Activated T-cell treated with anti-CD3 and anti-CD28 coated beads, Interleukin-2, amount 50 U/mL, for 48 hours (primary cell): Measurements from ENCODE around the gene FILIP1.

ENCODE experiments used
- DNase-seq, 2 experiments: peaks; one replicate each; pipeline ENCODE4 v3.0.0-alpha.2; 2020

Gene FILIP1

DNA sequence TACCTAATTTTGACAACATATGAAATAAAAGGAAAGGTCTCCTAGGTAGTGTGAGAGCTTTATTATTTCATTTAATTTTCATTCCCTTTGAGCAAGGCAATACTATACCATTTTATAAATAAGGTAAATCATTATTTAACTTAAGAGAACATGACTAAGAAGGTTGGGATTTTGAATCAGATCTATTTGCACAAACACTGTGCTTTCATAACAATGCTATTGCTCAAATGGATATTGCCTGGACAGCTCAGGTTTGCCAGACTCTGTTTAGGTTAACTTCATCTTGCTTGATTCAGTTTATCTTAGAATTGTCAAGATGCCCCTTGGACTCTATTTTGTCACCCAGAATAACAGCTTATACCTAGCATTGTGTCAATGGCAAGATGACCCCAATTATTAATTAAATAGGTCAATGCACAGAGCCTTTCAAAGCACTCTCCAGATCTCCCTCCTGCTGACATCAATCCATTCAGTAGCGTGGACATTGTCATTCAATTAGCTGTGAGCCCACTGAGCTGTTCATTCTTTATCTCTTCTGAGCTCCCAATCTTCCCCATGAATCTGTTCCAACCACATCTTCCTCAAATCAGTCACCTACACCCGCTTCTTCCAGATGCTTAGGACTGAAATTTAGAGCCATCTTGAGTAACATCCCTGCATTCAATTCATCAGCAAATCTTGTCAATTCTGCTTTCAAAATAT lies 166.9 kb downstream of the FILIP1 start:
- DNase-seq: no peak

DNA sequence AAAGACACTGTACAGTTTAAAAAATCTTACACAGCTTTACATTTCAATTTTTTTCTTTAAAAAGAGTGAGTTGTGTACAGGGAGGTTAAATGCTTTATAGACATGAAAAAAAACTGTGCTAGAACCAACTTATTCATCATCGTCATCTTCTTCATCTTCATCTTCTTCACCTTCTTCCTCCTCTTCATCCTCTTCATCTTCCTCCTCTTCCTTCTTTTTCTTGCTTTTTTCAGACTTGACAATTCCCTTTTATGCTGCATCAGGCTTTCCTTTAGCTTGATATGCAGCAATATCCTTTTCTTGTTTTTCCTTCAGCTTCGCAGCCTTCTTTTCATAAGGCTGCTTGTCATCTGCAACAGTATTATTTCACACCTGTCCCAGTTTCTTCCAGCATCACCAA lies 174.7 kb downstream of the FILIP1 start:
- DNase-seq: no peak

- no peak for DNase-seq
These were observed 175.9 kb downstream of the FILIP1 start for GRCh38 chr6:75317503-75318206.

GRCh38 chr6:75315978-75316377 lies 177.6 kb downstream of the FILIP1 start:
- DNase-seq: no peak

DNA sequence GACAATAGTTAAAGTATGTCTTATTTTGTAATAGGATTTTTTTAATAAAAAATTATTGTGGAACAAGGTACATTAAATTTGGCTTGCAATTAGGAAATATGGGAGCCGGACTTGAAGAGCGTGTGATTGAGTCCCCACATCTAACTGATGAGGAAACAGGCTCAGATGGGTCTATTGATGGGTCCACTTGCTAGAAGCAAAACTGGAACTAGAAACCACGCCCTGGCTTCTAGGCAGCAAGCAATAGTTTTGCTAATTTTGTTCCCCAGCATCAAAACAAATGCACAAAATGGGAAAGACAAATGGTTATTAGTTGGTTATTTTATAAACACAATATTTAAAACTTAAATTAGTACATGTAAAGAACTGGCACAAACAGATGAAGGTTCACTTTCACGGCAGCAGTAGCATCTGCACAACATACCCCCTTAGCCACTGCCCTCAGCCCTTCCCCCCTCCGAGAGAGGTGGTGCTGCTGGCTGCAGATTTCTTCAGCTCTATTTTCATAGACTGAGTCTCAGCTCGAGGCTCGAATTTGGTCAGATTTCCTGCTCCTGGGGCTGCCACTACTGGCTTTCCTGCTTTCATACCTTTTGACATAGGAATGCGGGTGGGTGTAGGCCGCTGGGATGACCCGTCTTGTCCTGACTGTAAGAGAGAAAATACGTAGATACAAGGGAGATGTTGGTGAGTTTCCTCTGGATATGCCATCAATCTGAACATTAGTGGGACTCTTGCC lies 185.2 kb downstream of the FILIP1 start:
- no peak for DNase-seq

DNA sequence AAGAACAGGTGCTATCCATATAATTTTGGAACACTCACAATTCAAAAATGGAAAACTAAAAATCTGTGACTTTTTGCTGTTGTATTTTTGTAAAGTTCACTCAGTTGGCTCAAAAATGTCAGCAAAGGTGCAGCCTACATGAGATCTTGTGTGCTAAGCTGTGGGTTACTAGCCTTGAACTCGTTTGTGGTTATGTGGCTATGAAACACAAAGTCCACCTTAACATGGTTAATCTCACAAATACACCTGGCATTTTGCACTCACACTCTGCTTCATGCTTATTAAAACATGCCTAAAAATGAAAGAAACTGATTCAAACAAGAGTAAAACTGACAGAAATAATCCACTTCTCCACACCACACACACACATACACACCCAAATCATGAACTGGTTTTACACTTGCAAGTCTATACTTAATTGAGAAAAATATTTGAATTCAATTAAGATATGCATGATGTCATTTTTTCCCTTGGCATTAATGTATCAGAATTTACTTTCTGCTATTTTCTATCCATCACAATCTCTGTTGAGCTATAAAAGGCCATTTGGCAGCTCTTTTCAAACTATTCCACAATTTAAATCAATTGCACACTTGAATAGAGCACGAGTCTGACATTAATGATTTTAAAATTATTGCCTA lies 186.1 kb downstream of the FILIP1 start:
- no peak for DNase-seq

GRCh38 chr6:75306064-75306463 lies 187.5 kb downstream of the FILIP1 start:
- DNase-seq: no peak

DNA sequence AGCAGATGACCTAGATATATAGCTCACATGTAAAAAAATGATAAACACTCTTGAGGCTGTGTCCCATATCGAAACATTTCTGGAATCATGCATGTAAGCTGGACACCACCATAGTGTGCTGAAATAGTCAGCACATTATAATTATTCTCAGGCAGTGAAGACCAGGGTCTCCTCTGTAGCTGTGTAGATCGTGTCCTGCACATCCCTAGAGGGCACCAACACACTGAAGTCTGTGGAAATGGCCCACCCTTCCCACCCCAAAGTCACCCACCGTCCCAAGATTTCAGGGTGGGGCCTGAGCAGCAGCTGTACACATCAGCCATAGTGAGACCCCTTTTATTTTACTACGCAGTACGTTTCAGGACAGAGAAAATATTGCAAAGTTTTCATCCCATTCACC lies 188.0 kb downstream of the FILIP1 start:
- no peak for DNase-seq

DNA sequence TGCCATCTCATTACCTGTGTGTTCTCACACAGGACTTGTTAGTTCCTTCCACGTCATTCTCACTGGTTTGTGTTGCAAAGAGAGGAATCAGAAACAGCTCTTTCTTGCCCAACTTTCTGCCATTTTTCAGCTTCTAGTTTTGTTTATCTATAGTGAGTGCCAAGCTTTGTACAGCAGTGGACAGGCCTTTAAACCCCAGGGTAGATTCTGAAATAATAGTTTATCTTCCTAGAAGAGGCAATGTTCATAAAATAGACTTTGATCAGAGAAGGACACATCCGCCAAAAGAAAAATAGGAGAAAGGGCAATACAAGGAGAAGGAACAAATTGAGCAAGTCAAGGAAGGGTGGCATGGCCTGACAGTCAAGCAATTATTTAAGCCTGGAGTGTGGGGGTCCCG lies 191.3 kb downstream of the FILIP1 start:
- DNase-seq: no peak

DNA sequence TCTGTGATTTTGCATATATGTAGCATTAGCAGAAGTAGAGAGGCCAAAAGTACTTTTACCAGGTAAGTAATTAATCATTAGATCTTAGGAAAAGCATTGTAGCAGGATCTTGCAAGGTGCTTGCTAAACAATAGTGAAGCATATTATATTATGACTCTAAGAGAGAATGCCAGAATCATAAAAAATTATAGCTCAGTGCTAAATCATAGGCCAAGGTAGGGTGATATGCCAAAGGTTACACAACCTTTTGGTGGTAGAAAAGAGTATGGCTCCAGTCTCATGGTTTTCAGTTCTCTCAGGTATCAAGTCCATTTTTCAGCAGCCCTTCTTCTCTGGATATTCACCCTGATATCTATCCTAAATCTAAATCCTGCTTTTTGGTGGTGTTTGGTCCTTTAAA lies 192.1 kb downstream of the FILIP1 start:
- DNase-seq: no peak

- DNase-seq: no peak
These were observed 192.5 kb downstream of the FILIP1 start for GRCh38 chr6:75301088-75301487.

DNA sequence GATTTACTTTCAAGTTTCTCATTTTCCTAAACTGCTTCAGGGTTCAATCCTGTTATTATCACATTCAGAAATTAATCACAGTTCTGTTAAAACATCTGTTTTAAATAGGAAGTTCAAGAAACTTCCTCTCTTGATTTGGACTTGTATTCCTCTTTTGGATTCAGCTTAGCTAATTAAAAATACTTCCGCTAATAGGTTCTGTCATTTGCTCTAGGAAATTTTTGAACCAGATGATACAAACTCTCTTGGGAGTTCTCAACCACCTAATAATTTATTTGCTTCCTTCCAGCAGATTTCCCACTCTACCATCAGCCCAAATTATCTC lies 193.1 kb downstream of the FILIP1 start:
- no peak for DNase-seq

DNA sequence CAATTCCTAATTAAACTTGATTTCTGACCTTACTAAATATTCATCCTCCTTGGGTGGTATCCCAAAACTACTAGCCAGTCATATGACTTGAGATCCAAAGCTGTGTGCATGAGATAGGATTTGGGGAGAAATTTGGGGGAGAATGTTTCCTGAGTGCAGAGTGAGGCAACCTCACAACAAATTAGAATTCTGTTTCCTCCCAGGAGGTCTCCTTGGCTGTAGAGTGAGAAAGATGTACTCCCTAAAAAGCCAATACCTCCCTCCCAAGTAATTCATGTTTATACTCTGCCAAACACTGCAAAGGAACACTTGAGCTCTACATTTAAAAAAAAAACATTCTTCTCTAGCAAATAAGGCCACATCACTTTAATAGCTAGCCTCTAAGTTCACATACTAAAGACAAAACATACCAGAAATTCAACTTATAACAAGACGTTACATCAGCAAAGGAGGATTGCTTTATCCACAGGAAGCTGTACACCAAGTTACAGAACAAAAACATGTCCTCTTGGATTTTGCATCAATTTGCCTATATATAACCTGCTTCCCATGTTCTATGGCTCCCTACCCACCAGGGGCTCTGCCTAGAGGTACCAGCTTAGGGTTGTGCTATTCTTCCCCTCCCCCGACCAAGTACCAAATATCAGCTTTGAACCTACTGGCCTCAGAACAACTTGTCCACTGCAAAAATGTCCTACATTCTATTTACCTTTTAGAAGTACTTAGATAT lies 193.6 kb downstream of the FILIP1 start:
- no peak for DNase-seq

- no peak for DNase-seq
These were observed 196.5 kb downstream of the FILIP1 start for GRCh38 chr6:75296811-75297779.

- DNase-seq: no peak
These were observed 201.0 kb downstream of the FILIP1 start for GRCh38 chr6:75292555-75292954.

DNA sequence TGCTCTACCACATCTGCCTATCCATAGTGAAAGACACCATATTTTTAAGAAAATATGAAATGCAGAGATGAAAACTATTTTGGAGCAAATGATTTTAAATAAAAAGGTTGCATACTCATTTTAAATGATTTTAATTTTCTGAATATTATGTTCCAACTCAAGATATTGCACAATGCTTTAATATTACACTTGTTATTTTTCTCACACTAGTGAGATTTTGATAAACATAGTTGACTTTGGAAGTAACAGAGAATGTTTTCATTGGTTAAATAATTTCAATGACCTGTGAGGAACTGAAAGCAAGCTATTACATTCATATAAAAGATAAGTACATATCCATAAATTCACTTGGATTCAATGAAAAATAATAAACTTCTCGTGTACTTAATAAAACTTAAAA lies 201.9 kb downstream of the FILIP1 start:
- no peak for DNase-seq

DNA sequence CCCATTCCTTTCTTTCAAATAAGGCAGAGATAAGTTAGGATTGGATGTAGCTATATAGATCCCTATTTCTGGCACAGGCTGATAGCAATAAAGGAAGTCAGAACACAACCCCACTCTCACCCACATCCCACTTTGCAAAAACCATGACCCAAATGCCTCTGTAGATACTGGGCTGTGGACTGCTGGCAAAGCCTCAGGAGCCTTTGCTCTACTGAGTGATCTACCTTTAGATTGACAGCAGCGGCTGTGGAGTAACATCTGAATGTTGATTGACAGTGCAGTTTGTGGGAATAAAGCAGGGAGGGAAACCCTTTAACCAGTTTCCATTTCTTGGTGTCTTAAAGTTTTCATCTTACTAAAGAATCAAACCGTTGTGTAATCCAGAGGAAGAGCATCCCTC lies 202.3 kb downstream of the FILIP1 start:
- DNase-seq: no peak

GRCh38 chr6:75290136-75290945 lies 203.3 kb downstream of the FILIP1 start:
- no peak for DNase-seq

- DNase-seq: no peak
These were observed 205.6 kb downstream of the FILIP1 start for GRCh38 chr6:75288023-75288422.

DNA sequence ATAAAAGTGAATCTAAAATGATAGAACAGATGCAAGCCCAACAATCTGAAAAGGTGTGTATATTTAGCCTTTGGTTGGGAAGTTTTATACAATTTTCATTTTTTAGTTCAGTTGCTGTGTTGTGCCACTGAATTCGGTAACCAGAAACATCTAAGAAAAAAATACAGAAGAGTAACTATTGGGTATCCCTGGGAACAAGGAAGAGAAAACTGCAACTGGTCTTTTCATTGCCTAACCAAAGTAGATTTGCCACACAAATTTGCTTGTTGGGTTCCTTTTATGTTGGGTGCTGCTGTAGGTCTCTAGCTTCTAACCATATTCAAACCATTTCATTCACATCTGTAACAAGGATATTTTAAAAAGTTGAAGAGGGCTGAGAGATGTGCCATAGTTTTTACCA lies 206.2 kb downstream of the FILIP1 start:
- DNase-seq: no peak

DNA sequence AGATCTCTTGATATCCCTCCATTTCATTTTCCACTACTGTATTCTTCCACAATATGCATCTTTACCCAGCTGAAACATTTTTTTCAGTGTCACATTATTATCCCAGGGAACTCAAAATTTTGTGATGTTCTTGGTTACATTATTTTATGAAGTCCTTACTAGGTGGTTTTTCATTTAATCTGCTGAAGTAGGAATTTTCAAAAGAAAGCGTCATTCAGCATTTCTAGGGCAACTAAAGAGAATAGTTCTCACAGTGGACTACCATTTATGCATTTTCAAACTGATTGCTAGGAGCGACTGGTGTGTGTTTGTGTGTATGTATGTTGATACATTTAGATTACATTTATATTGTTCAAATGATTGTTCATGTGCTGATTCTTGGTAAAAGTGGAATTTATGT lies 206.6 kb downstream of the FILIP1 start:
- DNase-seq: no peak
